Left ventricle myocardium inferior (tissue), 1 donor: Measurements from ENCODE around the gene CLCN4. TPM values are rescaled to one million over a fixed set of nuclear protein-coding genes. Genes with fewer than 3 reads are reported as not detected.

Experiments used
- DNase-seq: peaks from one replicate; pipeline ENCODE4 v3.0.0-alpha.2; 2020
- H3K27ac ChIP-seq: fragments of 200-600 bp; replicated peaks from 2 replicates; pipeline ENCODE4 v1.8.0; 2021
- H3K27me3 ChIP-seq: fragments of 200-600 bp; 2 replicates; pipeline ENCODE4 v1.8.0; 2021; ENCODE audit warnings: low read depth
- H3K36me3 ChIP-seq: fragments of 200-600 bp; 2 replicates; pipeline ENCODE4 v1.8.0; 2021
- H3K4me1 ChIP-seq: fragments of 200-600 bp; 2 replicates; pipeline ENCODE4 v1.8.0; 2021
- H3K4me3 ChIP-seq: fragments of 200-600 bp; 2 replicates; pipeline ENCODE4 v1.8.0; 2021; ENCODE audit warnings: mild to moderate bottlenecking, moderate library complexity
- H3K9me3 ChIP-seq: fragments of 200-600 bp; replicated peaks from 2 replicates; pipeline ENCODE4 v1.8.0; 2021
- intact Hi-C: fragments of 100-400 bp; cut with micrococcal nuclease; formaldehyde crosslinking; loops from one replicate; pipeline ENCODE4 v1.11.0; 2022
- total RNA-seq: library from RNA; stranded (reverse); fragmentation: NEBNext Ultra II Directional; extraction: Animal tissue kit (Norgen Biotek cat#: 25700); gene quantifications from one replicate; pipeline ENCODE4 v1.2.1, GENCODE V29; 2021
- TF ChIP-seq, protein P1 (sequence below): fragments of 200-600 bp; IDR thresholded peaks from 2 replicates; pipeline ENCODE4 v1.8.0; 2021; ENCODE audit warnings: antibody characterized with exemption, mild to moderate bottlenecking, borderline replicate concordance
- donor health status: DM: no; HTN: yes; CAD: no; lungs with severe emphysema.

The CLCN4 gene
- total RNA-seq, 1 donor from 2014 or later: 36.1 TPM

- Histone ChIP-seq H3K4me1 (no peaks in the 10 kb centered on the region), H3K9me3 (no peaks in the 10 kb centered on the region), H3K27me3 (no peaks in the 10 kb centered on the region), H3K36me3 (peaks cover 52% of the 10 kb centered on the region), H3K4me3 (no peak overlapping the region), H3K27ac (no peak overlapping the region)
- no peak for DNase-seq
- intact Hi-C loops: no loop called here
- TF ChIP-seq, protein P1, sequence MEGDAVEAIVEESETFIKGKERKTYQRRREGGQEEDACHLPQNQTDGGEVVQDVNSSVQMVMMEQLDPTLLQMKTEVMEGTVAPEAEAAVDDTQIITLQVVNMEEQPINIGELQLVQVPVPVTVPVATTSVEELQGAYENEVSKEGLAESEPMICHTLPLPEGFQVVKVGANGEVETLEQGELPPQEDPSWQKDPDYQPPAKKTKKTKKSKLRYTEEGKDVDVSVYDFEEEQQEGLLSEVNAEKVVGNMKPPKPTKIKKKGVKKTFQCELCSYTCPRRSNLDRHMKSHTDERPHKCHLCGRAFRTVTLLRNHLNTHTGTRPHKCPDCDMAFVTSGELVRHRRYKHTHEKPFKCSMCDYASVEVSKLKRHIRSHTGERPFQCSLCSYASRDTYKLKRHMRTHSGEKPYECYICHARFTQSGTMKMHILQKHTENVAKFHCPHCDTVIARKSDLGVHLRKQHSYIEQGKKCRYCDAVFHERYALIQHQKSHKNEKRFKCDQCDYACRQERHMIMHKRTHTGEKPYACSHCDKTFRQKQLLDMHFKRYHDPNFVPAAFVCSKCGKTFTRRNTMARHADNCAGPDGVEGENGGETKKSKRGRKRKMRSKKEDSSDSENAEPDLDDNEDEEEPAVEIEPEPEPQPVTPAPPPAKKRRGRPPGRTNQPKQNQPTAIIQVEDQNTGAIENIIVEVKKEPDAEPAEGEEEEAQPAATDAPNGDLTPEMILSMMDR: no peak
Observed at GRCh38 chrX:10135561-10136399, 21.0 kb upstream of the CLCN4 start.

DNA sequence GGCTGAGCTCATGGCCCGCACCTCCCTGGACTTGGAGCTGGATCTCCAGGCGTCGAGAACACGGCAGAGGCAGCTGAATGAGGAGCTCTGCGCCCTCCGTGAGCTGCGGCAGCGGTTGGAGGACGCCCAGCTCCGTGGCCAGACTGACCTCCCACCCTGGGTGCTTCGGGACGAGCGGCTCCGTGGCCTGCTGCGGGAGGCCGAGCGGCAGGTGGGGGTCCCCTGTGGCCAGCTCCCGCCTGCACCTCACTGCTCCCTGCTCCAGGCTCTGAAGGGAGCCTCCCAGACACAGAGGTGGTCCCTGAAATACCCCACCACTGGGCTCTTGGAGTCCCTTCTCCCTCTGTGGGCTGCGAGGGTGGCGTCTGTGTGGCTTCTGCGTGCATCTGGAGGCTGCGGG lies 18.0 kb upstream of the CLCN4 start:
- intact Hi-C loops: no loop called here
- no peak overlapping the region for H3K4me3 ChIP-seq
- no peak for DNase-seq
- TF ChIP-seq, protein P1: no peak
- H3K4me1 ChIP-seq: no peaks in the 10 kb centered on the region
- no peaks in the 10 kb centered on the region for H3K27me3 ChIP-seq
- H3K9me3 ChIP-seq: no peaks in the 10 kb centered on the region
- no peak overlapping the region for H3K27ac ChIP-seq
- peaks cover 69% of the 10 kb centered on the region for H3K36me3 ChIP-seq

DNA sequence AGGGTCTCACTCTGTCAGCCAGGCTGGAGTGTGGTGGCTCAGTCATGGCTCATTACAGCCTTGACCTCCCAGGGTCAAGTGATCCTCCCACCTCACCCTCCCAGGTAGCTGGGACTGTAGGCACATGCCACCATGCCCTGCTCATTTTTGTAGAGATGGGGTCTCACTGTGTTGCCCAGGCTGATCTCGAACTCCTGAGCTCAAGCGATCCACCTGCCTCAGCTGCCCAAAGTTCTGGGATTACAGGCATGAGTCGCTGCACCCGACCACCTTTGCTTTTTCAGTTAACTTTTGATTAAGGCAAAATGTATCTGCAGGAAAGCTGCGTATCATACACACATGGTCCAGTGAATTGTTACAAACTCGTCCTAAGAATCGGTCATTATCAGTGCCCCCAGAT lies 16.5 kb upstream of the CLCN4 start:
- H3K36me3 ChIP-seq: peaks cover 68% of the 10 kb centered on the region

DNA sequence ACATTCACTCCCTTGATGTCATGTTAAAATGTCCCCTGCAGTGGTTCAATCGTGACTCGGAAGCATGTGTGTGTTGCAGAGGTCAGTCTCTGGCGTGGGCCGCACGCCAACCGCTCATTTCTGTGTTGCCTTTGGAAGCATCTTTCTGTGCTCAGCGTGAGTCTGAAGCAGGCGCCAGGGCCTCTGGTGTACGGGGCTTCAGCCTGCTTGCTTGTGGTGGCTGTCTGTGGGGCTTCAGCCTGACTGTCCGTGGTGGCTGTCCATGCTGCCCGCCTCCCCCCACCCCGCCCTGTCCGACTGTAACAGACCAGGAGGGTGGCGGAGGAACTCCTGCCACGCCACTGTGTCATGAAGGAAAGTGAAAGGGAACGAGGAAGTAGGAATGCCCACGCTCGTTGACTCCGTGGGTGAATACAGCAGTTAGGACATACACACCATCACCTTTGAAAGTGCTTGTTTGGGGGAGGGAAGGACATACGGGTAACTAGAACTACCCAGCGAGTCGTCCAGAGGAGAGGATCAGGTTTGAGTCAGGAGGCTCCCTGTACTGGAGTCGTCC lies 14.7 kb upstream of the CLCN4 start:
- no peaks in the 10 kb centered on the region for H3K4me1 ChIP-seq
- TF ChIP-seq, protein P1: no peak
- no peaks in the 10 kb centered on the region for H3K9me3 ChIP-seq
- no peak overlapping the region for H3K27ac ChIP-seq
- H3K27me3 ChIP-seq: no peaks in the 10 kb centered on the region
- peaks cover 55% of the 10 kb centered on the region for H3K36me3 ChIP-seq
- intact Hi-C loops: no loop called here
- H3K4me3 ChIP-seq: no peak overlapping the region
- no peak for DNase-seq

More for the DNA sequence above, 16.5 kb upstream of the CLCN4 start:
- H3K9me3 ChIP-seq: no peaks in the 10 kb centered on the region
- intact Hi-C loops: no loop called here
- no peak overlapping the region for H3K27ac ChIP-seq
- H3K4me1 ChIP-seq: no peaks in the 10 kb centered on the region
- no peak overlapping the region for H3K4me3 ChIP-seq
- no peak for DNase-seq
- TF ChIP-seq, protein P1: no peak
- H3K27me3 ChIP-seq: no peaks in the 10 kb centered on the region

GRCh38 chrX:10143071-10143983 lies 13.4 kb upstream of the CLCN4 start:
- H3K27me3 ChIP-seq: no peaks in the 10 kb centered on the region
- H3K36me3 ChIP-seq: peaks cover 48% of the 10 kb centered on the region
- H3K4me1 ChIP-seq: no peaks in the 10 kb centered on the region
- H3K9me3 ChIP-seq: no peaks in the 10 kb centered on the region
- H3K4me3 ChIP-seq: no peak overlapping the region
- no peak overlapping the region for H3K27ac ChIP-seq
- no peak for DNase-seq
- TF ChIP-seq, protein P1: no peak
- intact Hi-C loops: no loop called here
